Daoy (cell line): ENCODE measurements around the gene PTPRH. TPM values are rescaled to one million over a fixed set of nuclear protein-coding genes. Genes with fewer than 3 reads are reported as not detected.
"Not testable (repeated sequence)": the region's sequence is repeated elsewhere in the genome, so short reads cannot be mapped to it uniquely, and the experiment has no call there.

Experiments
- DNase-seq: peaks from one replicate; pipeline ENCODE4 v3.0.0-alpha.2; 2015; ENCODE audit warnings: low read depth
- total RNA-seq: library from RNA; depleted of rRNA; stranded (reverse); fragments of >200 nt; shearing (Covaris generic); gene quantifications from 2 replicates; pipeline ENCODE4 v1.2.3, GENCODE V29; 2014

Gene PTPRH
- total RNA-seq, 1 experiment from 2014 or later, result 8.6 TPM

GRCh38 chr19:55160128-55160985 lies 48.9 kb downstream of the PTPRH start:
- DNase-seq, result peak; percentile 95

- peak; percentile 92 for DNase-seq
These were observed 50.2 kb downstream of the PTPRH start for GRCh38 chr19:55158848-55159749.

- no peak for DNase-seq
These were observed 50.9 kb downstream of the PTPRH start for GRCh38 chr19:55158423-55158822.

DNA sequence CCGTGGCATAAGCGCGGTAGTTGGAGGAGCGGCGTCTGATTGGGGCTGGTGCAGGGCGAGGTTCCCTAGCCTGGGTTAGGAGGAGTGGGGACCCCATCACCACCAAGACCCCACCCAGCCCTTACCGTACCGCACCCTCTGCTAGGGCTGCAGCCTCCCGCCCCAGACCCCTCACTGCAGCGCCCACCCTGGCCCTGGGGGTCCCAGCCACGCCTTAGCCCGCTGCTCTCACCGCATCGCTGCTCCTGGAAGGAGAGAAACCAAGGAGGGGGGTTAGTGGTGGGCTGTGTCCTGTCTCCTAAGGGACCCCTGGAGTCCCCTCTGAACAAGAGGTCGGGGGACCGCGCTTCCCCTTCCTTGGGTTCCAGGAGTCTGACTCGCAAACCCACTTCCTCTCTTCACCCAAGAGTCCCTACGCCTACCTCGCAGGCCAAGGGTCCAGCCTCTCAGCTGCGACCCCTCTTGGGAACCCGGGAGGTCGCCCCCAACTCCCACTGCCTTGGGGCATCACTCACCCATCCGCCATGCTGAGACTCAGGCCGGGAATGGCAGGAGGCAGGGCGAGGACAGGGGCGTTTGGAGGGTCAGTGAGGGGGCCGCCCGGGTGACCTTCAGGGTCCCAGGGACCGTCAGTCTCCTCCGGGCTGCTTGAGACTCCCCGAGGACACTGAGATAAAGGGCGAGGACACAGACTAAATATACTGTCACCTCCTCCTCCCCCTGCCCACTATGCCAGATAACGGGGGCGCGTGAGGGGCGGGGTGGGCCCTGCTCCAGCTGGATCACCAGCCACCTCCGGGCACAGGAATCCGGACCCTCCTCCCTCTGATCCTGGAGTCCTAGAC lies 52.0 kb downstream of the PTPRH start, which contains the start of gene TNNI3:
TNNI3 (minus strand) TSS at position 669 of the 845 bp plus-strand sequence; CDS start at position 526, 143 bp downstream.
- no peak for DNase-seq

GRCh38 chr19:55156202-55157063 lies 52.9 kb downstream of the PTPRH start:
- DNase-seq, result peak; percentile 63

- DNase-seq, result not testable (repeated sequence)
These were observed 53.5 kb downstream of the PTPRH start for GRCh38 chr19:55155784-55156183.

DNA sequence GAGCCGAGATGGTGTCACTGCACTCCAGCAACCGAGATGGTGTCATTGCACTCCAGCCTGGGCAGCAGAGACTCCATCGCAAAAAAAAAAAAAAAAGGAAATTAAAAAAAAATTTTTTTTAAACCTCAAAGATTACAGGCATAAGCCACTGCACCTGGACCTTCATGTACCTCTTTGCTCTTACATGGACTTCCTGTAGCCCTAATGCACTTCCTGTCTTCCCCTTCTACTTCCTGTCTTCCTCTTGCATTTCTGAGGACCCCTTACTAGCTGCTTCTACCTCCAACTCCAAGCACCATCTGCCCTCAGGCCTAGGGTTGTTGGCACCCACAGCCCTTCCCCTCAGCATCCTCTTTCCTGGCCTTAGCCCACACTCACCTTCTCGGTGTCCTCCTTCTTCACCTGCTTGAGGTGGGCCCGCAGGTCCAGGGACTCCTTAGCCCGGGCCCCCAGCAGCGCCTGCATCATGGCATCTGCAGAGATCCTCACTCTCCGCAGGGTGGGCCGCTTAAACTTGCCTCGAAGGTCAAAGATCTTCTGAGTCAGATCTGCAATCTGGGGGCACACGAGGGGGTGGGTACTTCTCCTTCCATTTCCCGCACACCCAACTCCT lies 55.5 kb downstream of the PTPRH start:
- DNase-seq, result no peak

GRCh38 chr19:55152017-55152416 lies 57.3 kb downstream of the PTPRH start:
- DNase-seq, result no peak

DNA sequence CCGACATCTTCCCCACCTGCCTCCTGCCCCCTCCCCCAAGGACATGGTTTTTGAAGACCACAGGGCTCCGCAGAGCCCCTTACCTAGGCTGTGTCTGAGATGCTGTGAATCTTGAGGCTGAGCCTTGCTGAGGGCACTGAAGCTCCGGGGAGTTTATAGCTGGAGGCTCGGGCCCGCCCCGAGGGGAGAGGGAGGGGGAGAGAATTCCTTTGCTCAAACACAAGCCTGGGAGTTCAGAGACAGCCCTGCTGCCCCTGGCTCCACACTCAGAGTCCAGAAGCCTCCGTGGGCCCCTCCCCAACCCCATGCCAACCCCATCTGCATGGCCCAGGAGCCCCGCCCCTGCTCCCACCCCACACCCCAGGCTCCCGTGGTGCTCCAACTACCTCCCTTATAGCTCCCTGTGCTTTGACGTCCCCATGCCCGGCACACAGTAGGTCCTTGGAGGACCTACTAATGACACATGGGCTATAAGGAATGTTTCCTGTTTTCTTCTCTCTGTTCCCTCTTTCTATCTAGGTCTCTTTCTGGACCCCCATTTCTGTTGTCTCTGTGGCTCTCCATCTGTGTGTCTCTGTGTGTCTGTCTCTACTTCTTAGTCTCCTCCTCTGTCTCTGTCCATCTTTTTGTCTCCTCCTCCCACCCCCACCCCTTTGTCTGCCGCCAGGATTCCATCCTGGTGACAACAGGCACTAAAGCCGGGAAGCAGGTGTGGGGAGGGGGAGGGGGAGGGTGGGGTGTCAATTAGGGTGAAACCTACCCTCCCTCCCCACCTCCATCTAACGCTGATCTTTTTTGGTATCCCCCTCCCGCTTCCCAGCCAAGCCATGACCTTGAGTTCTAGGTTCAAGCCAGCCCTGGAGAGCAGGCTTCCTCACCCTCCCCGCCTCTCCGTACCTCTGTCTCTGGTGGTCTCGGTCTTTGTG lies 60.0 kb downstream of the PTPRH start, which contains the start of gene TNNT1:
TNNT1 (minus strand) TSS at position 129 of the 926 bp plus-strand sequence. CDS start 2,049 bp downstream, outside the sequence.
- no peak for DNase-seq

DNA sequence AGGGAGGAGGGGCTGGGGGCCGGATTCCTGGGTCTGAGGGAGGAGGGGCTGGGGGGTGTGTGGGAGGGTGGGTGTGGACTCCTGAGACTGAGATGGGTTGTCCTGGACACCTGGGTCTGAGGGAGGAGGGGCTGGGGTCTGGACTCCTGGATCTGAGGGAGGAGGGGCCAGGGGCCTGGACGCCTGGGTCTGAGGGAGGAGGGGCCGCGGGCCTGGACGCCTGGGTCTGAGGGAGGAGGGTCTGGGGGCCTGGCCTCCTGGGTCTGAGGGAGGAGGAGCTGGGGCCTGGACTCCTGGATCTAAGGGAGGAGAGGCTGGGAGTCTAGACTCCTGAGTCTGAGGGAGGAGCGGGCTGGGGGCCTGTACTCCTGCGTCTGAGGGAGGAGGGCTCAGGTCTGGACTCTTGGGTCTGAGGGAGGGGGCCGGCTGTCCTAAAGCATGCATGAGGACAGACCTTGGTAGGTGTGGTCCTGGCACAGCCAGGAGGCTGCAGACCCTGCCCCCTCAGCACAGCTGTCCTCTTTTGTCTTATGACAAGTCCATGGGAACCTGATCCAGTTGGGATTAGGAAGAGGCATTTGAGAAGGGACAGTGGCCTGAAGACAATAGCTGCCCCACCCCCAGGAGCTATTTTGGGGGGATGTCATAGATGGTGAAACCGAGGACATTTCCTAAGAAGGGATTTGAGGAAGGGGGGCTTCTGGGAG lies 61.6 kb downstream of the PTPRH start:
- no peak for DNase-seq

DNA sequence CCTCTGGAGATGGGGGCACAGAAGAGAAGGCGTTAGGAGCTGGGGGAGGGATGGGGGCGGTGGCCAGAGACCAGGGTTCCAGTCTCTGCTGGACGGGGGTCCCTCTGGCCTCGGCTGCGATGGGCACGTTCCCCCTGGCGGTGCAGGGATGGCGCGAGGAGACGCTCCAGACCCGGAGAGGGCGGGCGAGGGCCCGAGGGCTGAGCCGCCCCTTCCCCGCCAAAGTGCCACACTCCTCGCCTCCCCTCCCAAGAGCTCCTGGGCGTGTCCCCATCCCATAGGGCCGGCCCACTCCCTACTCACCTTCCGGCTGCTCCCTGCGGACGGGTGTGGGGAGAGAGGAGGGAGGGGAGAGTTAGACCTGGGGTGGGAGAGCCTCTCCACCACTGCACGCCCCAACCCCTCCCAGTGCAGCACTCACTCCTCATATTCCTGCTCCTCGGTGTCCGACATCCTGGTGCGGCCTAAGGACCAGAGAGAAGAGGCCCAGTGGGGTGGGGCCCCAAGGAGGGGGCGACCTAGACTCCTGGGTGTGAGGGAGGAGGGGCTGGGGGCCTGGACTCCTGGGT lies 62.5 kb downstream of the PTPRH start:
- peak; percentile 79 for DNase-seq

GRCh38 chr19:55146078-55146704 lies 63.1 kb downstream of the PTPRH start:
- DNase-seq, result peak; percentile 68

DNA sequence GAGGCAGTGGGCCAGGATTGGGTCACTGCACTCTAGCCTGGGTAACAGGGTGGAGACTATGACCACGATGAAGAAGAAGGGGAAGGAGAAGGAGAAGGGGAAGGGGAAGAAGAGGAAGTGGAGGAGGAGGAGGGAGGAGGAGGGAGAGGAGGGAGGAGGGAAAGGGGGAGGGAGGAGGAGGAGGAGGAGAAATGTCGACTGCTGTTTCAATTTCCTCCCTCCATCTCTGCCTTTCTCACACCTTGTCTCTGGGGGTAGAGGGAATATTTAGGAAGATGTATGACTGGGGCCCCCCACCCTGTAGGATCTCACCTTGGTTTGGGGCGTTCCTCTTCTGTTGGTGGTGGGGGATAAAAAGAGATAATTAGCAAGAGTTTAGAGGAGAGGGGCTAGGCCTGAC lies 64.1 kb downstream of the PTPRH start:
- DNase-seq, result no peak

GRCh38 chr19:55141696-55142095 lies 67.6 kb downstream of the PTPRH start:
- DNase-seq, result no peak

- no peak for DNase-seq
These were observed 71.4 kb downstream of the PTPRH start for GRCh38 chr19:55137915-55138314.

- DNase-seq, result no peak
These were observed 72.8 kb downstream of the PTPRH start for GRCh38 chr19:55136399-55137102.

DNA sequence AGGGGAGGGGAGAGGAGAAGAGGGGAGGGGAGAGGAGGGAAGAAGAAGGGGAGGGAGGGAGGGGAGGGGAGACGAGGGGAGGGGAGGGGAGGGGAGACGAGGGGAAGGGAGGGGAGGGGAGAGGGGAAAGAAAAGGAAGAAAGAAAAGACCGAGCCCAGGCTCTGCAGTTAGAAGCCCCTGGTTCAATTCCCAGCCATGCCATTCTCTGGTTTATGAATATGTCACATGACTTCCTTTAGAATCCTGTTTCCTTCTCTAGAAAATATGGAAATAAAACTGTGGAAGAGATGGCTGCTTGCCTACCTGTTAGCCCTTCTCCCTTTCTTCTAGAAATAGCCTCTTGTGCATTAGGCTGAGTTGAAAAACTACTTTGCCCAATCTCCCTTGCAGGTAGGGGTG lies 74.6 kb downstream of the PTPRH start:
- no peak for DNase-seq
